Stomach (tissue), 9 donors: ENCODE data around the gene RPRD1B. TPM values are rescaled to one million over a fixed set of nuclear protein-coding genes. Genes with fewer than 3 reads are reported as not detected.

Experiments used
- DNase-seq, 2 donors: peaks; one replicate each; pipeline versions ENCODE4 v3.0.0 to v3.0.0-alpha.2; 2013 to 2019
- H3K27ac ChIP-seq, 5 donors: fragments of 200-600 bp in 4 of 5; sonication (generic) in 4 of 5; one replicate each; pipeline ENCODE4 v1.5.1; 2013 to 2019; ENCODE audit warnings: mild to moderate bottlenecking in 1 of 5, moderate library complexity in 1 of 5
- H3K27me3 ChIP-seq, 3 donors: fragments of 200-600 bp; sonication (generic); one replicate each; pipeline ENCODE4 v1.5.1; 2017 to 2019; ENCODE audit warnings: mixed run types in 1 of 3
- H3K36me3 ChIP-seq, 4 donors: fragments of 200-600 bp; sonication (generic); 1 replicate in 3 of 4; 2 replicates in 1 of 4; pipeline ENCODE4 v1.5.1; 2016 to 2019
- H3K4me1 ChIP-seq, 4 donors: fragments of 200-600 bp; sonication (generic); one replicate each; pipeline ENCODE4 v1.5.1; 2016 to 2019
- H3K4me3 ChIP-seq, 4 donors: fragments of 200-600 bp; sonication (generic) in 3 of 4; one replicate each; pipeline ENCODE4 v1.5.1; 2016 to 2019; ENCODE audit warnings: mild to moderate bottlenecking in 1 of 4
- H3K9me3 ChIP-seq, 4 donors: fragments of 200-600 bp; sonication (generic); one replicate each; pipeline ENCODE4 v1.5.1; 2016 to 2019
- CTCF ChIP-seq, 7 experiments: fragments of 450-650 bp in 4 of 7; fragments of 200-600 bp in 3 of 7; sonication (generic) in 3 of 7; IDR thresholded peaks; one replicate each; pipeline ENCODE4 v1.5.1; 2016 to 2019; ENCODE audit warnings: antibody characterized with exemption in 7 of 7, control low read depth in 2 of 7, mild to moderate bottlenecking in 1 of 7
- EP300 ChIP-seq: sonication (generic); formaldehyde crosslinking; IDR thresholded peaks from one replicate; pipeline ENCODE4 v1.6.1; 2017; ENCODE audit warnings: antibody characterized with exemption
- POLR2A ChIP-seq, 4 donors: fragments of 450-650 bp; IDR thresholded peaks; one replicate each; pipeline ENCODE4 v1.6.1; 2016; ENCODE audit warnings: antibody characterized with exemption in 4 of 4, control low read depth in 2 of 4, mild to moderate bottlenecking in 1 of 4, moderate library complexity in 1 of 4
- POLR2AphosphoS5 ChIP-seq, 3 donors: sonication (generic); formaldehyde crosslinking; IDR thresholded peaks; one replicate each; pipeline ENCODE4 v1.6.1; 2016; ENCODE audit warnings: antibody characterized with exemption in 3 of 3
- WGBS, 5 donors: extraction: QIAGEN DNeasy Blood & Tissue Kit in 3 of 5; methylation state at CpG; one replicate each; pipeline versions ENCODE4 v1.1.5 to v1.1.7; 2013 to 2018; 5-methylcytosine and 5-hydroxymethylcytosine counted together
- intact Hi-C: fragments of 100-400 bp; cut with DNase I; formaldehyde crosslinking; loops from one replicate; pipeline ENCODE4 v1.15.1; 2023; ENCODE audit warnings: low total_unique reads
- polyA plus RNA-seq, 3 donors: library from polyadenylated mRNA; stranded (reverse); fragments of 200-250 nt; gene quantifications; one replicate each; pipeline ENCODE4 v1.2.3, GENCODE V29; 2013
- total RNA-seq, 5 donors: library from RNA; depleted of rRNA; stranded (reverse); fragments of >200 nt; gene quantifications; one replicate each; pipeline versions ENCODE4 v1.1.0 to v1.2.3, GENCODE V29; 2014 to 2016
- donor health status: healthy with polysubstance abuse.
- donor health status: Bipolar disorder and iron deficiency.
- donor health status: healthy.

Gene RPRD1B
- total and polyA plus RNA-seq, 8 donors = 8.0 to 60.0 (median 17.8) TPM

GRCh38 chr20:38136421-38137245, 103.1 kb downstream of the RPRD1B start:
- Histone ChIP-seq H3K27ac (no peak overlapping the region), H3K27me3 (no peaks in the 10 kb centered on the region), H3K36me3 (peaks cover 5 to 82% (median 60%) of the 10 kb centered on the region in 4 donors), H3K4me3 (no peak overlapping the region), H3K9me3 (no peaks in the 10 kb centered on the region), H3K4me1 (peaks cover 0 to 20% (median 12%) of the 10 kb centered on the region in 4 donors)
- DNase-seq = no peak
- WGBS, 5 donors = 84 to 93% (median 87%) methylated on average over 12 to 14 of the region's 14 CpGs
- no peak for TF ChIP-seq EP300
- no peak for TF ChIP-seq POLR2AphosphoS5 (IDR thresholded peaks at IDR 0.05)
- TF ChIP-seq POLR2A (IDR thresholded peaks at IDR 0.05) = no peak
- no peak for TF ChIP-seq CTCF (IDR thresholded peaks at IDR 0.05)
- intact Hi-C loops = no loop called here

- H3K9me3 ChIP-seq = no peaks in the 10 kb centered on the region
- WGBS, 5 donors = 91 to 95% (median 93%) methylated on average over 11 of the region's 11 CpGs
- no peaks in the 10 kb centered on the region for H3K27me3 ChIP-seq
- DNase-seq = no peak
- TF ChIP-seq EP300 = no peak
- no peak for TF ChIP-seq POLR2A (IDR thresholded peaks at IDR 0.05)
- TF ChIP-seq POLR2AphosphoS5 (IDR thresholded peaks at IDR 0.05) = no peak
- TF ChIP-seq CTCF (IDR thresholded peaks at IDR 0.05) = no peak
- peaks cover 0 to 25% (median 14%) of the 10 kb centered on the region in 4 donors for H3K4me1 ChIP-seq
- intact Hi-C loops = no loop called here
- no peak overlapping the region for H3K27ac ChIP-seq
- H3K36me3 ChIP-seq = peaks cover 5 to 73% (median 57%) of the 10 kb centered on the region in 4 donors
- no peak overlapping the region for H3K4me3 ChIP-seq
Observed at GRCh38 chr20:38137441-38138037, 104.0 kb downstream of the RPRD1B start.

GRCh38 chr20:38138086-38138778, 104.7 kb downstream of the RPRD1B start:
- no peak for TF ChIP-seq EP300
- no peak for TF ChIP-seq POLR2A (IDR thresholded peaks at IDR 0.05)
- TF ChIP-seq CTCF (IDR thresholded peaks at IDR 0.05) = no peak
- no peak for TF ChIP-seq POLR2AphosphoS5 (IDR thresholded peaks at IDR 0.05)
- Histone ChIP-seq H3K9me3 (no peaks in the 10 kb centered on the region), H3K27ac (no peak overlapping the region), H3K27me3 (no peaks in the 10 kb centered on the region), H3K4me3 (no peak overlapping the region), H3K36me3 (peaks cover 5 to 67% (median 53%) of the 10 kb centered on the region in 4 donors), H3K4me1 (peaks cover 1 to 32% (median 18%) of the 10 kb centered on the region in 4 donors)
- intact Hi-C loops = no loop called here
- DNase-seq = no peak
- 93 to 96% (median 94%) methylated on average over 15 of the region's 15 CpGs for WGBS, 5 donors

- intact Hi-C loops = no loop called here
- WGBS, 5 donors = 91 to 96% (median 93%) methylated on average over 25 of the region's 25 CpGs
Observed at GRCh38 chr20:38139156-38139912, 105.8 kb downstream of the RPRD1B start.

More at GRCh38 chr20:38139156-38139912, 105.8 kb downstream of the RPRD1B start:
- Histone ChIP-seq H3K27ac (no peak overlapping the region), H3K27me3 (no peaks in the 10 kb centered on the region), H3K36me3 (peaks cover 5 to 61% (median 50%) of the 10 kb centered on the region in 4 donors), H3K9me3 (no peaks in the 10 kb centered on the region), H3K4me1 (peaks cover 12 to 39% (median 25%) of the 10 kb centered on the region in 4 donors), H3K4me3 (no peak overlapping the region)
- DNase-seq = no peak
- TF ChIP-seq POLR2A (IDR thresholded peaks at IDR 0.05) (no peak), EP300 (no peak), POLR2AphosphoS5 (IDR thresholded peaks at IDR 0.05) (no peak), CTCF (IDR thresholded peaks at IDR 0.05) (no peak)
